Activated T-cell treated with anti-CD3 and anti-CD28 coated beads, Interleukin-2, amount 50 U/mL, for 72 hours (primary cell): ENCODE results near the gene GREB1L. TPM values are rescaled to one million over a fixed set of nuclear protein-coding genes. Genes with fewer than 3 reads are reported as not detected.

ENCODE experiments used
- ATAC-seq, 2 donors: fragments of 150-1000 bp; cut with Tn5 transposase; replicated peaks in 1 of 2; 2 replicates each; pipeline ENCODE4 v1.10.0; 2021; ENCODE audit warnings: moderate library complexity in 2 of 2, mild to moderate bottlenecking in 1 of 2
- DNase-seq, 2 donors: peaks; one replicate each; pipeline ENCODE4 v3.0.0; 2021 to 2022; ENCODE audit warnings: mixed read lengths in 1 of 2
- H3K27ac Mint-ChIP-seq: one replicate; pipeline ENCODE4 v1.8.0; 2022; ENCODE audit warnings: mild to moderate bottlenecking, moderate library complexity, mixed read lengths
- H3K27me3 Mint-ChIP-seq: one replicate; pipeline ENCODE4 v1.8.0; 2022; ENCODE audit warnings: low read depth, mixed read lengths
- H3K36me3 Mint-ChIP-seq, 2 donors: one replicate each; pipeline ENCODE4 v1.8.0; 2022; ENCODE audit warnings: mixed read lengths in 2 of 2, mild to moderate bottlenecking in 1 of 2; ENCODE audit not compliant: insufficient read depth in 2 of 2
- H3K4me1 Mint-ChIP-seq: one replicate; pipeline ENCODE4 v1.8.0; 2022; ENCODE audit warnings: low read depth, mixed read lengths
- H3K4me3 Mint-ChIP-seq, 2 donors: one replicate each; pipeline ENCODE4 v1.8.0; 2022; ENCODE audit warnings: mild to moderate bottlenecking in 2 of 2, mixed read lengths in 2 of 2, moderate library complexity in 2 of 2
- H3K9me3 Mint-ChIP-seq, 2 donors: one replicate each; pipeline ENCODE4 v1.8.0; 2022; ENCODE audit warnings: mixed read lengths in 2 of 2
- total RNA-seq, 2 donors: library from RNA; stranded (reverse); gene quantifications; one replicate each; pipeline ENCODE4 v1.2.3, GENCODE V29; 2022

GREB1L gene
- total RNA-seq, 2 donors from 2014 or later = not detected

DNA sequence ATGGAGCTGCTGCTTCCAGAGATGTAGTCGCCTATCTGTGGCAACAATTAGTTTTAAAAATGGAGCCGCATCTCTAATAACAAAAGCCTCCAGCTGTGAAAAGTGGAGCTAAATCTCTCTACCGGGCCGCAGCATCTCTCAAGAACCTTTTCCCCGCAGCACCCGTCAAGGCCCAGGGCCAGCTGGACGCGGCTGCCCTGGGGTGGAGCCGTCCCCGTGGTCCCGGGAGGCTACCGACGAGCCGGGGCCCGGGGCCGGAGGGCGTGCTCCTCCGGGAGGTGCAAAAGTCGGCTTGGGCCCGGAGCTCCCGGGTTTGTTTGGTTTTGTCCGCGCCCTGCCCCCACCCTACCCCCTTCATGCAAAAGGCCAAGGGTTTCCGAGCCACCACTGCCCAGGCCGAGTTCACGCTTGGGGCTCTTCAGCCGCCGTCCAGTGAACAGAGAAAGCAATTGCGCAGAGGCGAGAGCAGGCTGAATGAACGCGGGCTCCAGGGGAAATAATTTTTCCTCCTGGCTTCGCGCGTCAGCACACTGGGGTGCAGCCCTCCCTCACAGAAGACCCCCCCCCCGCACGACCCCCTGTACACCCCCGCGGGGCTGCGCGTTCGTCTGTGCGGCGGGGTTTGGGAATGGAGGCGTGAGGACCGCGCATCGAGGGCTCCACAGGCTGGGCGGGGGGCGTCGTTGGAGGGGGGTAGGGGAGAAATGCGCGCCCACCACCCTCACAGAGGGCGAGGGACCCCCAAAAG lies 557 bp upstream of the GREB1L start:
- ATAC-seq = no peak
- no peak overlapping the region for H3K27ac Mint-ChIP-seq

DNA sequence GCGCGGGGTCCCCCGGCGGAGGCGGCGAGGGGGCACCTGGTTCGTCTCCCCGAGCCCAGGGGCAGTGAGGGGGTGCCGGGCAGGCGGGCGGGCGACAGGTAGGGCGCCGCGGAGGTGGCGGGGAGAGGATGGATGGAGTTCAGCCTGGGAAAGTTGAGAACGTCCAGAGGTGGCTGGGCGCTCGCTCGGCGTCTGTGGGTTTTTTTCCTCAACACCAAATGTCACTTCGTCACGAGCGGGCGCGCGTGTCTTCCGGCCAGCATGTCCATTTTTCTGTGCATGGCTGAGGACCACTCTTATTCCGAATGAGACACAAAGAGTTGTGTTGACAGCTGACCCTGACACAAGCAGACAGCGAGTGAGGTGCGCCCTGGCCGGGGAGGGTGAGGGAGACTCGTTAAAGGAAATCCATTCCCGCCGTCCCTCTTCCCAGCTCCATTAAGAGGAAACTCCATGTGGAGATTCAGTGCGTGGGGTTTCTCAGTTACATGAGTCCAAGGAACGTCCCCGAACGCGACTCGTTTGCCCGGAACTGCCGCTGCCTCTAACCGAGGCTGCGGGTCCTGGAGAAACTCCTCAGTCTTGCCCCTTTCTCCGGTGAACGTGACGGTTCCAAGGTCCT lies 859 bp downstream of the GREB1L start:
- no peak overlapping the region for H3K27ac Mint-ChIP-seq
- no peak for ATAC-seq
- peaks cover 53% of the 10 kb centered on the region for H3K27me3 Mint-ChIP-seq
- peak overlapping the region; percentile 75 to 76 for H3K4me3 Mint-ChIP-seq
- H3K36me3 Mint-ChIP-seq = peaks cover 0 to 3% of the 10 kb centered on the region in 2 donors
- H3K9me3 Mint-ChIP-seq = no peaks in the 10 kb centered on the region
- H3K4me1 Mint-ChIP-seq = peaks cover 8% of the 10 kb centered on the region
- DNase-seq = peak in 1 of 2 donors; percentile 1

More for the DNA sequence above, 557 bp upstream of the GREB1L start:
- Mint-ChIP-seq H3K4me1 (peaks cover 8% of the 10 kb centered on the region), H3K36me3 (peaks cover 0 to 3% of the 10 kb centered on the region in 2 donors), H3K27me3 (peaks cover 43% of the 10 kb centered on the region), H3K9me3 (no peaks in the 10 kb centered on the region), H3K4me3 (peak overlapping the region; percentile 16 to 76)
- no peak for DNase-seq

GRCh38 chr18:21254576-21254975 lies 12.5 kb downstream of the GREB1L start:
- Mint-ChIP-seq H3K36me3 (no peaks in the 10 kb centered on the region), H3K27ac (no peak overlapping the region), H3K9me3 (no peaks in the 10 kb centered on the region), H3K4me1 (no peaks in the 10 kb centered on the region), H3K4me3 (no peak overlapping the region), H3K27me3 (peaks cover 15% of the 10 kb centered on the region)
- DNase-seq (no peak), ATAC-seq (no peak)

DNA sequence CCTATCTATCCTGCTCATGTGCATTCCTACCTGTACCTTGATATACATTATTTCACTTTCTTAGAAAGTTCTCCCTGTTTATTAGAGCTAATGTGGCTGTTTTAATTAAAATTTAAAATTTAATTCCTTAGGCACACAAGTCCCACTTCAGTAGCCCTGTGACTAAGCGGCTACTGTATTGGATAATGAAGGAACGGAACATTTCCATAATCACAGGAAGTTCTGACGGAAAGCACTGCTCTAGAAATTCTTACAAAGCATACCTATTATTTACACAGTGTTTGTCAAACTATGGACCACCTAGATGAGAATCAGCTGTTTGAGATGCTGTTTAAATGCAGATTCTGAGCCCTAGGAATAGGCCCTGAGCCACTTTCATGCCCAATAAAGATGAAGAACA lies 13.2 kb downstream of the GREB1L start:
- Mint-ChIP-seq H3K9me3 (no peaks in the 10 kb centered on the region), H3K27ac (no peak overlapping the region), H3K4me1 (no peaks in the 10 kb centered on the region), H3K36me3 (no peaks in the 10 kb centered on the region), H3K27me3 (peaks cover 9% of the 10 kb centered on the region), H3K4me3 (no peak overlapping the region)
- DNase-seq (no peak), ATAC-seq (no peak)

DNA sequence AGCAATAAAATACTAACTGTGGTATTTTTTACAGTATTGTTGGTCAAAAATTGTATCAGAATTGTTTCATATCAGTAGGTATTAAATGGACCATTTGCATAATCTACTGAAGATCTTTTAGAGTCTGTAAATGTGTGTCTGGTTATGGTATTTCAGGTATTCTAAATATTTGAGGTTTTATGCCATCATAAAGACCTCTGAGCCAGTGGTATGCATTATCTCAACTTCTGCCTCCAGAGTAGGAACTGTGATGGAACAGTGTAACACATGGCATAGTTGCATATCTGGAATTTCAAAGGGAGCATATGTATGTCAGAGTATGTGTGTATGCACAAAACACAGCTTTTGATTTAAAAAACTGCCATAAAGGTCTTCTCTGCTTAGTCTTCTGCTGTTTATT lies 15.4 kb downstream of the GREB1L start:
- ATAC-seq = no peak
- H3K9me3 Mint-ChIP-seq = no peaks in the 10 kb centered on the region
- H3K27ac Mint-ChIP-seq = no peak overlapping the region
- no peak for DNase-seq
- H3K4me1 Mint-ChIP-seq = no peaks in the 10 kb centered on the region
- H3K36me3 Mint-ChIP-seq = no peaks in the 10 kb centered on the region
- H3K27me3 Mint-ChIP-seq = no peaks in the 10 kb centered on the region
- H3K4me3 Mint-ChIP-seq = no peak overlapping the region

- H3K27me3 Mint-ChIP-seq = peaks cover 16% of the 10 kb centered on the region
- H3K36me3 Mint-ChIP-seq = no peaks in the 10 kb centered on the region
- no peak overlapping the region for H3K27ac Mint-ChIP-seq
- no peaks in the 10 kb centered on the region for H3K4me1 Mint-ChIP-seq
- no peaks in the 10 kb centered on the region for H3K9me3 Mint-ChIP-seq
- DNase-seq (no peak), ATAC-seq (no peak)
- no peak overlapping the region for H3K4me3 Mint-ChIP-seq
Measured at GRCh38 chr18:21260621-21261020, 18.6 kb downstream of the GREB1L start.

- H3K27ac Mint-ChIP-seq = no peak overlapping the region
- H3K4me3 Mint-ChIP-seq = no peak overlapping the region
- H3K4me1 Mint-ChIP-seq = no peaks in the 10 kb centered on the region
- H3K27me3 Mint-ChIP-seq = peaks cover 16% of the 10 kb centered on the region
- DNase-seq = no peak
- no peaks in the 10 kb centered on the region for H3K9me3 Mint-ChIP-seq
- no peak for ATAC-seq
- H3K36me3 Mint-ChIP-seq = no peaks in the 10 kb centered on the region
Measured at GRCh38 chr18:21261352-21261751, 19.3 kb downstream of the GREB1L start.

GRCh38 chr18:21262244-21262643 lies 20.2 kb downstream of the GREB1L start:
- no peaks in the 10 kb centered on the region for H3K36me3 Mint-ChIP-seq
- H3K4me1 Mint-ChIP-seq = no peaks in the 10 kb centered on the region
- no peak overlapping the region for H3K27ac Mint-ChIP-seq
- no peak for ATAC-seq
- peaks cover 16% of the 10 kb centered on the region for H3K27me3 Mint-ChIP-seq
- no peak for DNase-seq
- no peak overlapping the region for H3K4me3 Mint-ChIP-seq
- H3K9me3 Mint-ChIP-seq = no peaks in the 10 kb centered on the region

- Mint-ChIP-seq H3K27me3 (peaks cover 16% of the 10 kb centered on the region), H3K4me1 (no peaks in the 10 kb centered on the region), H3K36me3 (no peaks in the 10 kb centered on the region), H3K27ac (no peak overlapping the region), H3K4me3 (no peak overlapping the region), H3K9me3 (no peaks in the 10 kb centered on the region)
- DNase-seq = no peak
- no peak for ATAC-seq
Measured at GRCh38 chr18:21262979-21263378, 20.9 kb downstream of the GREB1L start.

DNA sequence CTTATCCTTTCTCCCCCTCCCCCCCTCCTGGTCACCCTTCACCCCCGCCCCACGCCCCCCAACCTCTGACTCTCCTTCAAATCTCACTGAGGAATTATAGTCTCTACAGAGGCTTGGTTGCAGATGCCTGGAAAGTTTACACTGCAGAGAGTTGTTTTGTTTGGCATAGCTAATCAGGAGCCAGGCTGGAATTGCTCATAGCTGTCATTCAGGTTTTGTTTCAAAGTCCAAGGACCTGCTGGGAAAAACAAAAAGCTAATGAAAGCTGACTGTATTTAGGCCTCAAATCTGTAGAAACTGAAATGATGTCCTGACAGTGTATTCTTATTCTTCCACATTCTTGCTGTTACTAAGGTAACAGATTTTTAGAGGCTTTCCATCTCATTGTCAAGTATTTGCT lies 22.6 kb downstream of the GREB1L start:
- H3K9me3 Mint-ChIP-seq = no peaks in the 10 kb centered on the region
- no peak overlapping the region for H3K4me3 Mint-ChIP-seq

GRCh38 chr18:21265971-21266673 lies 24.1 kb downstream of the GREB1L start:
- Mint-ChIP-seq H3K4me1 (no peaks in the 10 kb centered on the region), H3K9me3 (no peaks in the 10 kb centered on the region), H3K36me3 (no peaks in the 10 kb centered on the region), H3K27ac (no peak overlapping the region), H3K27me3 (peaks cover 16% of the 10 kb centered on the region), H3K4me3 (no peak overlapping the region)
- ATAC-seq (no peak), DNase-seq (no peak)

More for the DNA sequence above, 22.6 kb downstream of the GREB1L start:
- H3K27me3 Mint-ChIP-seq = peaks cover 16% of the 10 kb centered on the region
- no peak for DNase-seq
- H3K36me3 Mint-ChIP-seq = no peaks in the 10 kb centered on the region
- no peak for ATAC-seq
- H3K27ac Mint-ChIP-seq = no peak overlapping the region
- no peaks in the 10 kb centered on the region for H3K4me1 Mint-ChIP-seq

- no peaks in the 10 kb centered on the region for H3K9me3 Mint-ChIP-seq
- no peak overlapping the region for H3K4me3 Mint-ChIP-seq
- ATAC-seq (no peak), DNase-seq (no peak)
- H3K27me3 Mint-ChIP-seq = peaks cover 16% of the 10 kb centered on the region
- H3K27ac Mint-ChIP-seq = no peak overlapping the region
- no peaks in the 10 kb centered on the region for H3K36me3 Mint-ChIP-seq
- H3K4me1 Mint-ChIP-seq = no peaks in the 10 kb centered on the region
Measured at GRCh38 chr18:21267400-21267799, 25.4 kb downstream of the GREB1L start.

- DNase-seq (no peak), ATAC-seq (no peak)
- Mint-ChIP-seq H3K27ac (no peak overlapping the region), H3K27me3 (no peaks in the 10 kb centered on the region), H3K9me3 (no peaks in the 10 kb centered on the region), H3K4me1 (no peaks in the 10 kb centered on the region), H3K36me3 (no peaks in the 10 kb centered on the region), H3K4me3 (no peak overlapping the region)
Measured at GRCh38 chr18:21269349-21269748, 27.3 kb downstream of the GREB1L start.
